ENCODE results near the gene IAPP.
A peak's percentile ranks its signal among the peaks of the same experiment; 100 is the strongest.
"Not testable (repeated sequence)": the region's sequence is repeated elsewhere in the genome, so short reads cannot be mapped to it uniquely, and the experiment has no call there.

IAPP gene

DNA sequence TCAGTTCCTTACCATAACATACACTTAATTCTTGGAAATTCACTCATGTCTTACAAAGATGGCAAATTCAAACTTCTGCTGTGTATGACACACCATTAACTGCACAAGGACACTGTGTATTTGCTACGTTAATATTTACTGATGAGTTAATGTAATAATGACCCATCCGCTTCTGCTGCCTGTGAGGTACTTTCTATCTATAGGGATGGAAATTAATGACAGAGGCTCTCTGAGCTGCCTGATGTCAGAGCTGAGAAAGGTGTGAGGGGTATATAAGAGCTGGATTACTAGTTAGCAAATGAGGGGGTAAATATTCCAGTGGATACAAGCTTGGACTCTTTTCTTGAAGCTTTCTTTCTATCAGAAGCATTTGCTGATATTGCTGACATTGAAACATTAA lies at the start of gene IAPP:
TSS of gene IAPP (plus strand) at position 301 of the 400 bp plus-strand sequence. CDS start 450 bp downstream, outside the sequence.
- DNase-seq: no peak

DNA sequence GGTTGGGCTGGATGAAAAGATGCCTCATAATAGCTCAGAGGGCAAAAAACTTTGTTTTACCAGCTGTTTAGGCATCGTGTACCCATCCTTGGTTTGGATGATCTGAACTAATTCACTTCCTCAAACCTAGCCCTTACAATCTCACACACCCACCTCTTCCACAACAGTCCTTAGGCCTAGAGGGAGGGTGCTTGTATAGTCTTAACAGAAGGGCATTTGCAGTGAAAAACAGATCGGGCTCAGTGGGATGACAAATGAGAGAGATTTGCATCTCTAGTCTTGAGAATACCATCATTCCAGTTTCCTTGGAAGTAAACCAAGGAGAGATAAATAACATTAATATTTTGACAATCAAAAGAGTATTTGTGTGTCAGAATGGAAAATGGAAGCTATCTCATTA lies 49.0 kb upstream of the IAPP start:
- peak; percentile 40 for DNase-seq

DNA sequence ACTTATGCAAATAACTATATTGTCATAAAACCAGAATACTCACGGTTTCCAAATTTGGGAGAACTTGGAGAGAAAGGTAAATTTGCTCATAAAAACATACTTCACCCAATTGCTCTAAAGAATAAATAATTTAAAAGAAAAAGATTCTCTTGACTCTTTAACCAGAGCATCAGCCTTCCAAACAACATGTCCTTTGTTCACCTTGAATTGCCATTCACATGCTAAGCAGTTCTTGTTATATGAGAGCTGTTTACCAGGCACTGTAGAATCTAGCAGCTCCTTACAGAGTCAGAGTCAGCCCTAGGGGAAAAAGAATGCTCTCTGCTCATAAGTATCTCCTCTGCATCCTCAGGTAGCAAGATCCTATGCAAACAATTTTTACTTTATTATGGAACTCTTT lies 48.2 kb upstream of the IAPP start:
- DNase-seq: peak; percentile 77

DNA sequence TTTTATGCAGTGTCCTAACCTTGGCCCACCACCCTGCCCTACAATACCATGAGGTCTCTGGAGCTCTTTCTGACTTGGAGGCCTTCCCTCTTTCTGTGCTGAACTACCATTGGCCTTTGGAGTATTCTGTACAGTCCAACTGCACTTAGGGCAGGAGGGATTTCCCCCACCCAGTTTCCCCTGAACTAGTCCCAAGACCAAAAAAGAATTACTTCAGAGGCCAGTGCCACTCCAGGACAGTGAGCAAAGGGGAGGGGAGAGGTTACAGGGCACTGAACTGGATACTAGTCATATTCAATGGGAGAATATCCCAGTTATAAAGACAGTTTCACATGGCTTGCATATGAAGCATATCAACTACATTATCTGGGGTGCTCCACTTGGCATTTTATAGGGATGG lies 44.1 kb upstream of the IAPP start:
- DNase-seq: no peak

DNA sequence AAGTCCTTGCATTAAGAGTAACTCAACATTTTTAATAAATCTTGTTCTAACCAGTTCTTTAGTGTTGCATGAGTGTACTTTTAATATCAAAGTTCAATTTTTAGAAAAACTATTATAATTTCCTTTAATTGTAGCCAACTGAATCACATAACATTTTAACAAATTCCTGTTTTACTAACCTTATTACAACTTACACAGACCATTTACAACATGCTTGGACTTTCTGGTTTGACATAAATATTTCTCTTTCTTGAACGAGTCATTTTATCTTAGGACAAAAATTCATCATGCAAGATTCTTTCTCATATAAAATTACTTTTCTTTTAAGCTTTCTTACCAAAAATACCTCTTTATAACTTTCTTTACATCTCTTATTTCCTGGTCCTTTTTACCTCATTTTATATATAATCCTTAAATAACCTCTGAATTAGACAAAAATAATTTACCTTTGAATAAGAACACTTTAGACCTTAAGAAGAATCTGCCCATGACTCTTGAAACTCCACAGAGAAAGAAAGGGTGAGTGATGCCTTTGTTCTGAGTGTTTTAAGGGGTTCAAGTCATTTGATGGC lies 41.9 kb upstream of the IAPP start:
- DNase-seq: no peak

DNA sequence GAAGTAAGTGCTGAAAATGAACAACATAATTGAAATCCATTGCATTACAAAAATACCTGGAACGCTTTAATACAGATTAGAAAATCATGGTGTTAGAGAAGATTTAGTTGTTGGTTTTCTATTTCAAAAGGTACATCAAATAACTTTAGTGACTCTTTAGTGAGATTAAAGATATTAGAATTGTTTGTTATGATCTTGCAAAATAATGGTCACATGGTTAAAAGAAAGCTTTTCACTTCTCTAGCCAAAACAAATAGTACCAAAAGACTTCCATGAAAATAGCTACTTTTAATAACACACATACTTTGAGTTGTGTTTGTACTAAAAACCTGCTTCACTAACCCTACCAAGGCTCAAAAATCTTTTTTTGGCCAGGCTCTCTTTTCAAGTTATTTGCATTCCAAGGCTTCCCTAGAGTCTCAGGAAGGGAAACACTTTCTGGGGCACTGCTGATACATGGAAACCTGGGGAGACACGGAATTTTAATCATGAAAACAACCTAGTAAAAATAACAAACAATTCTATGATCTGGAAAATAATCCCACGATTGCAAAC lies 37.9 kb upstream of the IAPP start, which contains the start of gene SLCO1A2:
TSS of gene SLCO1A2 (minus strand) at position 147 of the 555 bp plus-strand sequence. CDS start 270 bp downstream, outside the sequence.
- no peak for DNase-seq

DNA sequence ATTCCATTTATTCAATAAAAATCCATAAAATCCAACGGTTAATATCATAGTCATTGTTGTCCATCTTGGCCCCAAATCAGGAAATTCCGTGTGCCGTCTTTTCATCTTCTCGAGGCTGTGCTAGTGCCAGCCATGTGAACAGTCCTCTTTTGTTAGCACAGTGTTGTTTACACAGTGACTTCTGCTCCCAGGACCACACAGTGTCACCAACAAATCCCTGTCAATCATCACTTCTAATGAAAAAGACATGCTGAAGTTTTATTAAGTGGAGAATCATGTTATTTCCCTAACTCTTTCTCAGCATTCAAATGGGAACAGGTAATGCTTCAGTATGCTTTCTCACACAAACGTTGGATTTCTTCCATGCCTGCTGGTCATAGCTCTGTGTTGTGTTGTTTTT lies 36.0 kb upstream of the IAPP start:
- peak; percentile 83 for DNase-seq

DNA sequence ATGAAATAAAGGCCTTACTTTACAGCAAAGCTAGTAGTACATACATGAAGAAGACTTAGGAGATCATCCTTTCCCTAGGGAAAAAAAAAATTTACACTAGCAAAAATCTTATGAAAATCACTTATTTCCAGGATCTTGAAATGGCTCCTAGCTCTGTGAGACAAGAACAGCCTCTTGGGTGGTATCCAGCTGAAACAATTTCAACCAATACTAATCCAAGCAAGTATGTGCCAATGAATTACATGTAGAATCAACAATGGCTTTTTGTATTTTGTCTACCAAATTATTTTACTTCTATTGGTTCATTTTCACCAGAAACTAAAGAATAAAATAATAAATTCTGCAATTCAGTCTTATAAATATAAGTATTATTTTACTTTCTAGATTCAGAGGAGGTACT lies 35.2 kb upstream of the IAPP start:
- DNase-seq: peak; percentile 81

DNA sequence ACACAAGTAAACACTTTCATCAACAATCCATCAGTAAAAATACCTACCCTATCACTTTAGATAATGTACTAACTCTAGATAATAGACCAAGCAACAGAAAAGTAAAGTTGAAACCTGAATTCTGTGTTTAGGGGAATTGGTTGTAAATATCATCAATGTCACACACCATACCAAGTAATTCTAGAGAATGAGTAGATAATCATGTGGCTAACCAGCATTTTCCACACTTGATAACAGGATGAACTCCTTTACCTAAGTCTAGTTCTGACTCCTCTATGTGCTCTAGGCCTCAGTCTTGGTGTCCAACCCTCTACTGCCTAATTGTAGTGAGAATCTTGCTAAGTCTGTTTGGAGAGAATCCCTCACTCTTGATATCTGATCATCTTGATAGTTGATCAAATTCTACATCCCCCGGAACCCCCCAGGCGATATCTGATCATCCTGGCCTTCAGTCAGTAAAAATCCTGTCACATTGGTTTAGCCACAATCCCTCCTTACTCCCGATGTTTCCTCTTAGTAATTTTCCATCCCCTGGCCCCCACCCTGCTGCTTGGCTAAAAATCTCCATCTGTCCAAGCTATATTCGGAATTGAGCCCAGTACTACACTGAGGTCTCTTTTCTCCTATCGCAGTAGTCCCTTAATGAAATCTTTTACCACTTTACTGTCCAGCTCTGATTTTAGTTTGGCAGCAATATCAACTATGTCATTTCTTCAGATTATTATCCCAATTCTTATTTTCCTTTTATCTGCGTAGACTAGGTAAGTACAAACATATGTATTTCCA lies 34.5 kb upstream of the IAPP start:
- no peak for DNase-seq

DNA sequence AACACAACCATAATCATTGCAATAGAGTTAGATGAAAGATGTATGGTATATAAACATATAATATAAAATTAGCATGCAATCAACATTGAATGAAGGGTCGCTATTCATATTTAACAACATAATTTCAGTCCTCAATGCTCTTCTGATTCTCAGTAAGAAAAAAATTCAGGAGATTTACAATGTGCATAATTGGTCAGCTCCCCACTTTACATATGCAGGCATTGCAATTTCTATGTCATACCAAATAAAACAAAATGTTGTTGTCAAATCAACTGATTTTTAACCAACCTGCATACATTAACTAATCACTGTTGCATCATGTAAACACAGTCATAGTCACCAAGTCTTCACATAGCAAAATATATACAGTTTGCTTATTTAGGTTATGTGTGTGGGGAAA lies 32.8 kb upstream of the IAPP start:
- DNase-seq: no peak

DNA sequence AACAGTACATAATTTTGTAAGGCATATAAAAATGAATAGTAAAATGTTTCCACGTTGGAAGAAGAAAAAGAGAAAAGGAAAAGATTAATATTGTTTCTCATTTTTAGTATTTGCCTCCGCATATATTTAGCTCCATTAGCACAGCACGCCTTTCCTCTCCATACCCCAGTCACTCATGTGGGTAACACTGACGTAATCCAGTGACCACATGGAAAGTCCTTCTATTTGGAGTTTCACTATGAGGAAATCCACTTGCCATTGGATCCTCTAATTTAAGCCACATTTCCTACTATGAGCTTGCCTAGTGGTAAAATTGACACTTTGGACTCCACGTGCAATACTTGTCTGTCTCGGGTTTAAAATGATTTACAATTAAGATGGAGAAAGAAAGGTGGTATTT lies 32.3 kb upstream of the IAPP start:
- no peak for DNase-seq

DNA sequence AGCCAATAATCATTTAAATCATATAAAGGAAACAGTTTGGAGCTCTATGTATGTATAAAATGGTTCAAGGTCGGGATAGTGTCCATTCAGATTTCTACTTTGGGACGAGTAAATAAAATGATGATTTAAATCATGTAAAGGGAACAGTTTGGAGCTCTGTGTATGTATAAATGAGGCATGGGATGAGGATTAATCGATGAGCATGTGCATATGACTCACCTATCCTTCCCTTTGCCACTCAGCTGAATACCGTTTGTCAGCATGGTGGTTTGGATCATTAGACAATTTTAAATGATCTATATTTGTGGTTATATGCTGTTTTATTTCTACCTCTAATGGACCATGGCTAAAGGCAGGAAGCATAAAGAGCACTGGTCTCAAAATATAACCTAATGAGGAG lies 30.9 kb upstream of the IAPP start:
- no peak for DNase-seq

DNA sequence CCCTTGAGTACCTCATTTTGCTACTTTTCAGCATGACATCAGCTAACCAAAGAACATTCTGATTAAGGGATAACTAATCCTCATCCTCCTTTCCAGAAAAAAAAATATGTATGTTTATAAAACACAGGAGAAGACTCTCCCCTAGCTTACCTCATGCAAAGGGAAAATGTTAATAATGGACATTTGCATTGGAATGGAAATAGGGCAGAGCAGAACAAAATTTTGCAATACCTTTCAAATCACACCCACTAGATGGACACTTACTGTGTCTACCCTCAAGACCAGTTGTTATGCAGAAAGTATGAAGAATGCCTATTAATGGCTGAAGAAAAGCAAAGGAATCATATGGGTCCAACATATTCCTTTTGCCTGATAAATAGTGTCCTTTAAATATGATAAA lies 29.1 kb upstream of the IAPP start:
- no peak for DNase-seq

DNA sequence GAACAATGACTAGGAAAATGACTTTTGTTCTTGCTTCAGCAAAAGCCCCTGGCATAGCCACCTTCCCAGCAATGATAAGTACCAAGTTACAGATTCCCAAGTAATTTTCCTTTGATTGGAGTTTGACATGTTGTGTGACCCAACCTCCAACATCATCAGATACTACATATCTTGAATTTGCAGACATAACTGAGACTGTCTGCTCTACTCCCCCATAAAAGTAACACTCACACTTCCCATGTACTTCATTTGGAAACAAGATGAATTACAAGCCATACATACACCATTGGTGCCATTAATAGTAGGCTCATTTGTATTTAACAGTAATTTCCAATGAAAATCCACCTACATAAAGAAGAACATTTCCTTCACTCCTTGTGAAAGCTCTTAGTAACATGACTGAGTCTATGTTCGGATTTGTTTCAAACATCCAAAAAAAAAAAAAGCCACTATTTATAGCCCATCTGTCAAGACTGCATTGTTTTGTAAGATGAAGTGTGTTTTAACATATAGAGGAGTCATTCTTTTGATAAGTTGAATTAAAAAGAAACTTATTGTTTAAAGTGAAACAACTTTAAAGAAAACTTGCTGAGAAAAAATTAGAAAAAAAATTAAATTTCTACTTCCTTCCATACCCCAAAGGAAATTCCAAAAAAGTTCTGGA lies 26.0 kb upstream of the IAPP start:
- DNase-seq: no peak

DNA sequence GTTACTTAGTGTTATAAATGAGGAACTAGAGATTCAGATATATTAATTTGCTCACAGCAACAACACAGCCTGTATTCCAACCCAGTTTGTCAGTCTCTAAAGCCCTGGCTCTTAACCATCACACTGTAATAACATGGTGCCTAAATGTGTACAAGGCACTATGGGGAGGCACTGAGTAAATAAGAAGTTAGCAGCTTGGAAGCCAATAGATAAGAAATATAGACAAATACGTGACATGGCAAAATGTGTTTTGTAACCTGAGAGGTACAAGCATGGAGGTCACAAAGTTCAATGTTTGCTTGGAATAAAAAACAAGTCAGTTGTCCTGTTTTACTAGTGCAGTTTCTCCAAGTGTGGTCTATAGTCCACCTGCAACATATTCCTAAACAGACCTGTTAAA lies 21.7 kb upstream of the IAPP start:
- DNase-seq: no peak

DNA sequence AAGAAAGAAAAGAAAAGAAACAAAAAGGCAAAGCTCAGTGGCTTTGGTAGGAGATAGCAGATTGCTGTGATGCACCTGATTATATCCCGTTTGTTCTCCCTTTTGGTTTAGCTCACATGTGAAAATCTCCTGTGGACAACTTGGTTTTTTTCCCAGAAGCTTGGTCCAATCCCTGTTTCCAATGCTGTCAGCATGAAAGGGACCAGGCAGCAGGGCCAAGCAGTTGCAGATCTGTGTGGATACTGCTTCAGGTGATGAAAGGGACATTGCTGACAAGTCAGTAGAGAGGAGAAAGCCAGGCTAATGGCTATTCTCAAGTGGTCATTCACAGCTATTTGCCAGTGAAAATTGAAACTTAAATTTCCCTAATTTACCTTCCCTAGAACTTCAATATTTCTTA lies 19.2 kb upstream of the IAPP start:
- no peak for DNase-seq

DNA sequence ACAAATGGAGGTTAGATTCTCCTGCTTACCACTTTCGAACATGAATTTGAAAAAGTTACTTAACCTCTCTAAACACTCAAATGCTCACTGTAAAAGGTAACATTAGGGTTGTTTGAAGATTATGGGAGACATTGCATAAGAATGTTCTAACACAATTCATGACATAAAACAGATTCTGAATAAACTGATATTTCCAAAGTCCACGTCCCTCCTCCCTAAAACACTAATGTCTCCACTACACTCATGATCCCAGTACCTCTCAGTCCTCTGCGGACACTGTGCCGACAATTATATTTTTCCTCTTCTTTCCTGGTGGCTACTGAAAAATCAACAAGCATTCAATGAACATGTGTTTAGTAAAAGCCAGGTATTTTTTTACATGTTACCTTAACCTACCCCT lies 18.8 kb upstream of the IAPP start:
- DNase-seq: no peak

DNA sequence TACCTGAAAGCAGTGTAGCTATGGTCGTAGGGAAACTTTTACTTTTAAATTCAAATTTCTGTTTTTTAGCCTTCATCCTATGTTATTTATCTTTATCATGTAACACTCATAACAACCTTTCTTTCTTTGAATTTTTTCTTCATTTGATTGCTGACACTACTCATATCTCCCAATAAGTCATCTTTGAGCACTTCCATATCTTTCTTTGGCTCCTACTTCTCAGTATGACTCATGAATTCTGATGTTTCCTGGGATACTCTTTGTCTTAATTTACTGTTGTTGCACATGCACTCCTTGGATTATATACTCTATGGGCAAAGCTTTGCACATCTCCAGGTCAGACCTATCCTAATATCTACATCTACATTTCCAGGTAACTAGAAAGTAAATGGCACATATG lies 18.1 kb upstream of the IAPP start:
- DNase-seq: no peak

DNA sequence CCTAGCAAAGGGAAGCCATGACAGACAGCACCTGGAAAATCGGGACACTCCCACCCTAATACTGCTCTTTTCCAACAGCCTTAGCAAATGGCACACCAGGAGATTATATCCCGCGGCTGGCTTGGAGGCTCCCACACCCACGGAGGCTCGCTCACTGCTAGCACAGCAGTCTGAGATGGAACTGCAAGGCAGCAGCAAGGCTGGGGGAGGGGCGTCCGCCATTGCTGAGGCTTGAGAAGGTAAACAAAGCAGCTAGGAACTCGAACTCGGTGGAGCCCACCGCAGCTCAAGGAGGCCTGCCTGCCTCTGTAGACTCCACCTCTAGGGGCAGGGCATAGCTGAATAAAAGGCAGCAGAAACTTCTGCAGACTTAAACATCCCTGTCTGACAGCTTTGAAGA lies 12.1 kb upstream of the IAPP start:
- DNase-seq: not testable (repeated sequence)

DNA sequence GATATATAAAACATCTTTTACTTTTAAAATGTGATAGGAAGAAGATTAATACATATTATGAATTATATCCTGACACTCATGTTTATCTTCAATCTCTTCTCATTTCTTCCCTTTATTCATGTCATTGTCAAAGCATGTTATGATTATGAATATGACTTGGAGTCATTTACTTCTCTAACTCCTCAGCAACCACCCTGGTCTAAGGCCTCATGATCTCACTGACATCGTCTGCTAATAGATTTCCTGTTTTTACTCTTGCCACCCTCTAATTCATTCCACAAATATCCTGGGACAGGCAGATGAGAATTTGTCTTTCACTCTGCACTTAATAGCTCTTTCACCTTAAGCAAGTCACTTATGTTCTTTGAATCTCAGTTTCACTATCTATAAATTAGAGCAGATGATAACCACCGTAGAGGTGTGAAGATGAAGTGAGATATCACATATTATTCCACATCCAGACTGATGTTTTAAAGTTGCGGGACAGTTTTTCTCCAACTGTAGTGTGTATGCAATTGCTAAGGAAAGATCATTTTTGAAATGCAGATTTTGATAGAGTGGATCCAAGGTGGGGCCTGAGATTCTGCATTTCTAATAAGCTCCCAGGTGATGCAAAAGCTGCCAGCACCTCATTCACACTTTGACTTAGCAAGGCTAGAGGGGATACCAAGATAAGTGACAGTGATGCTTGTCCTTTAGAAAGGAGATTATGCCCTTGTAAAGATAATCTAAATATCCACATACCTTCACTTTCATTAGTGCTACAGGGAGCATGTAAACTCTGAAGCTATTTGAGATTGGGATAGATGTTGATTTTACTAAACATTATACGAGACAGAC lies 3.3 kb upstream of the IAPP start:
- no peak for DNase-seq

DNA sequence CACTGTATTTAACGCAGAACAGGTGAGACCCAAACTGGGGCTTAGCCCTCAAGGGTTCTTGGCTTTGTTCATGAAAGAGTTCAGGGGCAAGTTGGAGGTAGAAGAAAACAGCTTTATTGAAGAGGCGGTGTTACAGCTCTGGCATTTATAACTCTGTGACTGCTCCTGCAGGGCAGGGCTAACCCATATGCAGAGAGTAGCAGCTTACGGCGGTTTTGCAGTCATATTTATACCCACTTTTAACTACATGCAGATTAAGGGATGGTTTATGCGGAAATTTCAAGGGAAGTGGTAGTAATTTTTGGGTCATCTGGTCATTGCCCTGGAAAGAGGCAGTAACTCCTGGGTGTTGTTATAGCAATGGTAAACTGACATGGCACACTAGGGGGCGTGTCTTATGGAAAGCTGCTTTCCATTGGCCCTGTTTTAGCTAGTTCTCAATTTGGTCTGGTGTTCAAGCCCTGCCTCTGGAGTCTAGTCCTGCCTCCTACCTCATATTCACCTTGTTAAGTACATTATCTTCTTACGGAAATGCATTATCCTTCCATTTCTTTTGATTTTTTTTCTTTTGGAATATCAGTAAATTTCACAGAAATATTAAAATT lies 1.8 kb upstream of the IAPP start:
- DNase-seq: no peak

DNA sequence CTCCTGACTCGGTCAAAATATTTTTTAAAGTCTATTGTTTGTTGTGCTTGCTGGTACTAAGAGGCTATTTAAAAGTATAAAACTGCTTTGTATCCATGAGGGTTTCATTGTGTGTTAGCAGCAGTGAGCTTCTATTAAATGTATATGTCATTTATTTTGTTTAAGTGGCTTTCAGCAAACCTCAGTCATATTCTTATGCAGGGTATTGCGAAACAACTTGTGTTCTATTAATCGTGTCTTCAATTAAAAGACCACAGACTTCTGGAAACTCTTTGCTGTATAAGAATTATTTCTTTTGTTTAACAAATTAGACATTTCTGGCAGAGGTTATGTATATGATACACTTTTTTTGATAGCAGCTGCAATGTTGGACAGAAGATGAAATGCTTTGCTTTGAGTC lies 6.5 kb downstream of the IAPP start:
- DNase-seq: no peak

Measured in midbrain (tissue), 1 donor.